Measurements from ENCODE around the gene ITM2C. TPM values are rescaled to one million over a fixed set of nuclear protein-coding genes. Genes with fewer than 3 reads are reported as not detected.

ITM2C gene
- total and polyA plus RNA-seq, 7 experiments from 2014 or later, result 7.4 to 37.4 (median 25.3) TPM

Other genes starting within 250 kb of the ITM2C start
- 100 to 1,000 TPM in 2 of 5 experiments, 10 to 100 TPM in 3; 71.0 to 186 (median 95.4) TPM for gene CAB39, start 152.1 kb upstream of the ITM2C start, total RNA-seq
- 10 to 100 TPM; 73.1 to 79.4 TPM for gene CAB39, start 152.1 kb upstream of the ITM2C start, polyA plus RNA-seq
- gene GPR55, start 60.3 kb downstream of the ITM2C start, total RNA-seq, result 1 to 10 TPM; 1.3 to 8.8 (median 2.5) TPM
- gene GPR55, start 60.3 kb downstream of the ITM2C start, polyA plus RNA-seq, result 1 to 10 TPM; 1.4 to 1.5 TPM
- gene SPATA3, start 131.2 kb downstream of the ITM2C start, total RNA-seq, result not detected
- gene SPATA3, start 131.2 kb downstream of the ITM2C start, polyA plus RNA-seq, result not detected
- gene C2orf72, start 172.6 kb downstream of the ITM2C start, total RNA-seq, result under 1 TPM in 1 of 5 experiments, not detected in 4; 0.60 TPM
- not detected for gene C2orf72, start 172.6 kb downstream of the ITM2C start, polyA plus RNA-seq
- 100 to 1,000 TPM in 1 of 5 experiments, 10 to 100 TPM in 4; 30.3 to 121 (median 40.1) TPM for gene PSMD1, start 191.9 kb downstream of the ITM2C start, total RNA-seq
- 10 to 100 TPM; 58.2 to 63.3 TPM for gene PSMD1, start 191.9 kb downstream of the ITM2C start, polyA plus RNA-seq

Measured in naive thymus-derived CD4-positive, alpha-beta T cell (primary cell).